Activated CD4-positive, alpha-beta T cell treated with anti-CD3 and anti-CD28 coated beads, Interleukin-2, amount 10 ng/mL, durations not matched to agents 24 days and 14 days (primary cell): ENCODE data around the gene C4orf51. TPM values are rescaled to one million over a fixed set of nuclear protein-coding genes. Genes with fewer than 3 reads are reported as not detected.

Experiments used
- DNase-seq: peaks from one replicate; pipeline ENCODE4 v3.0.0; 2022
- H3K27ac Mint-ChIP-seq: one replicate; pipeline ENCODE4 v1.8.0; 2022; ENCODE audit warnings: mild to moderate bottlenecking, mixed read lengths
- H3K27me3 Mint-ChIP-seq: one replicate; pipeline ENCODE4 v1.8.0; 2022; ENCODE audit warnings: mixed read lengths
- H3K36me3 Mint-ChIP-seq: one replicate; pipeline ENCODE4 v1.8.0; 2022; ENCODE audit warnings: low read depth, mild to moderate bottlenecking, mixed read lengths
- H3K4me1 Mint-ChIP-seq: one replicate; pipeline ENCODE4 v1.8.0; 2021; ENCODE audit warnings: mixed read lengths
- H3K4me3 Mint-ChIP-seq: one replicate; pipeline ENCODE4 v1.8.0; 2022; ENCODE audit warnings: mild to moderate bottlenecking, moderate library complexity, mixed read lengths
- H3K9me3 Mint-ChIP-seq: one replicate; pipeline ENCODE4 v1.8.0; 2021; ENCODE audit warnings: mixed read lengths
- intact Hi-C: fragments of 100-400 bp; cut with micrococcal nuclease; formaldehyde crosslinking; loops from one replicate; pipeline ENCODE4 v1.15.1; 2023
- total RNA-seq: library from RNA; stranded (reverse); gene quantifications from 2 replicates; pipeline ENCODE4 v1.2.3, GENCODE V29; 2022

C4orf51 gene
- total RNA-seq, 1 donor from 2014 or later: not detected

- intact Hi-C loops: no loop called here
- no peak overlapping the region for H3K27ac Mint-ChIP-seq
- H3K27me3 Mint-ChIP-seq: no peaks in the 10 kb centered on the region
- peaks cover 4% of the 10 kb centered on the region for H3K9me3 Mint-ChIP-seq
- DNase-seq: no peak
- peaks cover 63% of the 10 kb centered on the region for H3K36me3 Mint-ChIP-seq
- H3K4me1 Mint-ChIP-seq: peaks cover 10% of the 10 kb centered on the region
- no peak overlapping the region for H3K4me3 Mint-ChIP-seq
Measured at GRCh38 chr4:145775406-145775805, 95.5 kb downstream of the C4orf51 start.

DNA sequence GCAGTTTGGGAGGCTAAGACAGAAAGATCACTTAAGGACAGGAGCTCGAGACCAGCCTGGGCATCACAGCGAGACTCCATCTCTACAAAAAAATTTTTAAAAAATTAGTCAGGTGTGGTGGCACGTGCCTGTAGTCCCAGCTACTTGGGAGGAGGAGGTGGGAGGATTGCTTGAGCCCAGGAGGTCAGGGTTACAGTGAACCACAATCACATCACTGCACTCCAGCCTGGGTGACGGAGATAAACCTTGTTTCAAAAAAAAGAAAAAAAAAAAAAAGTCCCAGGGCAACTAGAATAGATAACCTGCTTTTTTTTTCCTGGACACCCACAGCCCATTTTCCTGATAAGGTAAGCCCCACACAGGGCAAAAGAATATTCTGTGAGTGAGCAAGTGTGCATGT lies 96.3 kb downstream of the C4orf51 start:
- Mint-ChIP-seq H3K4me1 (peaks cover 11% of the 10 kb centered on the region), H3K27me3 (no peaks in the 10 kb centered on the region)
- intact Hi-C loops: no loop called here

GRCh38 chr4:145779319-145779801 lies 99.4 kb downstream of the C4orf51 start:
- peaks cover 17% of the 10 kb centered on the region for H3K9me3 Mint-ChIP-seq
- peaks cover 19% of the 10 kb centered on the region for H3K4me1 Mint-ChIP-seq
- no peaks in the 10 kb centered on the region for H3K27me3 Mint-ChIP-seq
- H3K36me3 Mint-ChIP-seq: peaks cover 71% of the 10 kb centered on the region
- no peak overlapping the region for H3K4me3 Mint-ChIP-seq
- intact Hi-C loops: no loop called here
- no peak for DNase-seq
- H3K27ac Mint-ChIP-seq: no peak overlapping the region

More for the DNA sequence above, 96.3 kb downstream of the C4orf51 start:
- Mint-ChIP-seq H3K9me3 (peaks cover 4% of the 10 kb centered on the region), H3K4me3 (no peak overlapping the region), H3K36me3 (peaks cover 64% of the 10 kb centered on the region), H3K27ac (no peak overlapping the region)
- no peak for DNase-seq

DNA sequence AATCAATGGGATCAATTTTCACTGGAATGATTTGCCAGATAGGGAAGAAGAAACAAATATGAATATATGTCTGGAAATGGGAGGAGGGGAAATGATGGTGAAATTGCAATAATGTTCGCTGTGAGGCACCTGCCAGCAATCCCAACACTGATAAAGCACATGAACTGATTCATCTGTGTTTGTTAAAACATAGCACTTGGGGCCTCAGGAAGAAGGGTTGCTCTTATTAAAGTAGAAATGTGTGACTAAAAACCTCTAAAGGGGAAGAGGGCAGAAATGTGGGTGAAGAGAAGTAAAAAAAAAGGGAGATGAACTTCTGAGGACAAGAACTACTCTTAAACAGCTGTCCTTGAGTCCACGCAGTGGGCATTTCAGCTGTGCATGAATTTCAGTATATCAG lies 101.4 kb downstream of the C4orf51 start:
- no peaks in the 10 kb centered on the region for H3K27me3 Mint-ChIP-seq
- H3K36me3 Mint-ChIP-seq: peaks cover 77% of the 10 kb centered on the region
- peaks cover 31% of the 10 kb centered on the region for H3K9me3 Mint-ChIP-seq
- H3K4me1 Mint-ChIP-seq: peaks cover 36% of the 10 kb centered on the region
- intact Hi-C loops: no loop called here
- DNase-seq: no peak
- peak overlapping the region; percentile 67 for H3K27ac Mint-ChIP-seq
- no peak overlapping the region for H3K4me3 Mint-ChIP-seq

Other genes with a start within 250 kb of the C4orf51 start
- gene SMAD1, start 198.3 kb upstream of the C4orf51 start, total RNA-seq: 3.9 and 4.3 TPM in 2 replicates
- gene MMAA, start 60.8 kb upstream of the C4orf51 start, total RNA-seq: 18.9 and 19.5 TPM in 2 replicates